Measurements from ENCODE around the gene SYNDIG1. TPM values are rescaled to one million over a fixed set of nuclear protein-coding genes. Genes with fewer than 3 reads are reported as not detected.

SYNDIG1 gene
- total RNA-seq, 1 donor from 2014 or later = 5.7 TPM

- no peak for DNase-seq (ENCODE audit: low spot score)
Observed at GRCh38 chr20:24708411-24709295, 239.2 kb downstream of the SYNDIG1 start.
